Stomach (tissue), 4 donors: ENCODE data around the gene IGF1R.

ENCODE experiments used
- EP300 ChIP-seq: sonication (generic); formaldehyde crosslinking; IDR thresholded peaks from one replicate; pipeline ENCODE4 v1.6.1; 2017; ENCODE audit warnings: antibody characterized with exemption
- POLR2A ChIP-seq, 4 donors: fragments of 450-650 bp; IDR thresholded peaks; one replicate each; pipeline ENCODE4 v1.6.1; 2016; ENCODE audit warnings: antibody characterized with exemption in 4 of 4, control low read depth in 2 of 4, mild to moderate bottlenecking in 1 of 4, moderate library complexity in 1 of 4
- POLR2AphosphoS5 ChIP-seq, 3 donors: sonication (generic); formaldehyde crosslinking; IDR thresholded peaks; one replicate each; pipeline ENCODE4 v1.6.1; 2016; ENCODE audit warnings: antibody characterized with exemption in 3 of 3
- TF ChIP-seq, protein P1 (sequence below), 7 experiments: fragments of 450-650 bp in 4 of 7; fragments of 200-600 bp in 3 of 7; sonication (generic) in 3 of 7; IDR thresholded peaks; one replicate each; pipeline ENCODE4 v1.5.1; 2016 to 2019; ENCODE audit warnings: antibody characterized with exemption in 7 of 7, control low read depth in 2 of 7, mild to moderate bottlenecking in 1 of 7

DNA sequence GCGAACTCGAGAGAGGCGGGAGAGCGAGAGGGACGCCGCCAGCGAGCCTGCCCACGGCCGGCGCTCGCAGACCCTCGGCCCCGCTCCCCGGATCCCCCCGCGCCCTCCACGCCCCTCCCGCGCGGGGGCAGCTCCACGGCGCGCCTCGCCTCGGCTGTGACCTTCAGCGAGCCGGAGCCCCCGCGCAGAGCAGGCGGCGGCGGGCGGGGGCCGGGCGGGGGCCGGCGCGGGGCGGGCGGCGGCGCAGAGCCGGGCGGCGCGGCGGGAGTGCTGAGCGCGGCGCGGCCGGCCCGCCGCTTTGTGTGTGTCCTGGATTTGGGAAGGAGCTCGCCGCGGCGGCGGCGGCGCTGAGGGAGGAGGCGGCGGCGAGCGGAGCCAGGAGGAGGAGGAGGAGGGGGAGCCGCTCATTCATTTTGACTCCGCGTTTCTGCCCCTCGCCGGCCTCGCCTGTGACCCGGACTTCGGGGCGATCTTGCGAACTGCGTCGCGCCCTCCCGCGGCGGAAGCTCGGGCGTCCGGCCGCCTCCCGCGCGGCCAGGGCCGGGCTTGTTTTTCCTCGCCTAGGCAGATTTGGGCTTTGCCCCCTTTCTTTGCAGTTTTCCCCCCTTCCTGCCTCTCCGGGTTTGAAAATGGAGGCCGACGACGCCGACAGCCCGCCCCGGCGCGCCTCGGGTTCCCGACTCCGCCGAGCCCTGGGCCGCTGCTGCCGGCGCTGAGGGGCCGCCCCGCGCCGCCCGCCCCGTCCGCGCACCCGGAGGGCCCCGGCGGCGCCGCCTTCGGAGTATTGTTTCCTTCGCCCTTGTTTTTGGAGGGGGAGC is 524 bp downstream of the IGF1R start:
- TF ChIP-seq, protein P1, sequence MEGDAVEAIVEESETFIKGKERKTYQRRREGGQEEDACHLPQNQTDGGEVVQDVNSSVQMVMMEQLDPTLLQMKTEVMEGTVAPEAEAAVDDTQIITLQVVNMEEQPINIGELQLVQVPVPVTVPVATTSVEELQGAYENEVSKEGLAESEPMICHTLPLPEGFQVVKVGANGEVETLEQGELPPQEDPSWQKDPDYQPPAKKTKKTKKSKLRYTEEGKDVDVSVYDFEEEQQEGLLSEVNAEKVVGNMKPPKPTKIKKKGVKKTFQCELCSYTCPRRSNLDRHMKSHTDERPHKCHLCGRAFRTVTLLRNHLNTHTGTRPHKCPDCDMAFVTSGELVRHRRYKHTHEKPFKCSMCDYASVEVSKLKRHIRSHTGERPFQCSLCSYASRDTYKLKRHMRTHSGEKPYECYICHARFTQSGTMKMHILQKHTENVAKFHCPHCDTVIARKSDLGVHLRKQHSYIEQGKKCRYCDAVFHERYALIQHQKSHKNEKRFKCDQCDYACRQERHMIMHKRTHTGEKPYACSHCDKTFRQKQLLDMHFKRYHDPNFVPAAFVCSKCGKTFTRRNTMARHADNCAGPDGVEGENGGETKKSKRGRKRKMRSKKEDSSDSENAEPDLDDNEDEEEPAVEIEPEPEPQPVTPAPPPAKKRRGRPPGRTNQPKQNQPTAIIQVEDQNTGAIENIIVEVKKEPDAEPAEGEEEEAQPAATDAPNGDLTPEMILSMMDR (IDR thresholded peaks at IDR 0.05) = no peak
- TF ChIP-seq POLR2A (IDR thresholded peaks at IDR 0.05) = no peak
- TF ChIP-seq POLR2AphosphoS5 (IDR thresholded peaks at IDR 0.05) = no peak
- TF ChIP-seq EP300 = no peak
